Body of pancreas (tissue), 4 donors: Measurements from ENCODE around the gene POGZ. TPM values are rescaled to one million over a fixed set of nuclear protein-coding genes. Genes with fewer than 3 reads are reported as not detected.
"Not testable (repeated sequence)": the region's sequence is repeated elsewhere in the genome, so short reads cannot be mapped to it uniquely, and the experiment has no call there.

Experiments used
- ATAC-seq: fragments of 150-250 bp; one replicate; pipeline ENCODE4 v1.9.1; 2016
- DNase-seq, 4 donors: peaks; one replicate each; pipeline ENCODE4 v3.0.0-alpha.2; 2019
- H3K27ac ChIP-seq, 4 donors: fragments of 200-600 bp; sonication (generic); 1 replicate in 3 of 4; 2 replicates in 1 of 4; pipeline versions ENCODE4 v1.5.1 to v1.6.1; 2016 to 2019; ENCODE audit warnings: mild to moderate bottlenecking in 1 of 4, mixed read lengths in 1 of 4, moderate library complexity in 1 of 4
- H3K27me3 ChIP-seq, 2 donors: fragments of 200-600 bp; sonication (generic); one replicate each; pipeline ENCODE4 v1.6.0; 2016; ENCODE audit warnings: mild to moderate bottlenecking in 1 of 2
- H3K36me3 ChIP-seq, 2 donors: fragments of 200-600 bp; sonication (generic); replicated peaks in 1 of 2; 2 replicates each; pipeline ENCODE4 v1.5.1; 2016; ENCODE audit warnings: low read depth in 2 of 2; ENCODE audit not compliant: insufficient read depth in 1 of 2
- H3K4me1 ChIP-seq: fragments of 200-600 bp; sonication (generic); one replicate; pipeline ENCODE4 v1.6.0; 2016
- H3K4me3 ChIP-seq, 2 donors: fragments of 200-600 bp; sonication (generic); 1 replicate in 1 of 2; 2 replicates in 1 of 2; pipeline ENCODE4 v1.5.1; 2016 to 2019
- H3K9me3 ChIP-seq, 3 donors: fragments of 200-600 bp; sonication (generic); 1 replicate in 2 of 3; 2 replicates in 1 of 3; pipeline ENCODE4 v1.5.1; 2016
- POLR2A ChIP-seq, 3 donors: fragments of 450-650 bp; IDR thresholded peaks; one replicate each; pipeline ENCODE4 v1.6.1; 2016; ENCODE audit warnings: antibody characterized with exemption in 3 of 3, mild to moderate bottlenecking in 2 of 3
- WGBS, 2 donors: methylation state at CpG; one replicate each; pipeline ENCODE4 v1.1.5; 2017; 5-methylcytosine and 5-hydroxymethylcytosine counted together
- intact Hi-C: fragments of 100-400 bp; cut with DNase I; formaldehyde crosslinking; loops from one replicate; pipeline ENCODE4 v1.15.1; 2023
- total RNA-seq, 2 donors: library from RNA; depleted of rRNA; stranded (reverse); fragments of >200 nt; gene quantifications; one replicate each; pipeline ENCODE4 v1.1.0, GENCODE V29; 2016
- TF ChIP-seq, protein P1 (sequence below), 7 experiments: fragments of 450-650 bp in 4 of 7; fragments of 200-600 bp in 3 of 7; sonication (generic) in 3 of 7; IDR thresholded peaks; one replicate each; pipeline ENCODE4 v1.5.1; 2016 to 2019; ENCODE audit warnings: antibody characterized with exemption in 7 of 7

Gene POGZ
- total RNA-seq, 2 donors from 2014 or later: 29.8 to 76.8 TPM

DNA sequence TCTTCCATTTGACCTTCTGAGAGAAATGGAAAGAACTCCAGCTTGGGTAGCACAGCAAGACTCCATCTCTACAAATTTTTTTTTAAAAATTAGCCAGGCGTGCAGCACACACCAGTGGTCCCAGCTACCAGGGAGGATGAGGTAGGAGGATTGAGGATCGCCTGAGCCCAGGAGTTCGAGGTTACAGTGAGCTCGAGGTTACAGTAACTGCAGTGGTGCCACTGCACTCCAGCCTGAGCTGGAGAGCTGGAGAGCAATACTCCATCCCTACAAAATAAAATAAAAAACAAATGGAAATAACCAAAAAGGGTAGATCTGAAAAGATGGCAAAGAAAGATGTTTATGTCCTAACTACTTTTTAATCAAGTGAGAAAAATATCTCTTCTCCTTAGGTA is 14.5 kb downstream of the POGZ start:
- intact Hi-C loops: loop anchor here (10.0 kb wide), 1 partner anchor 290 kb away; no protein-coding TSS in a partner anchor

DNA sequence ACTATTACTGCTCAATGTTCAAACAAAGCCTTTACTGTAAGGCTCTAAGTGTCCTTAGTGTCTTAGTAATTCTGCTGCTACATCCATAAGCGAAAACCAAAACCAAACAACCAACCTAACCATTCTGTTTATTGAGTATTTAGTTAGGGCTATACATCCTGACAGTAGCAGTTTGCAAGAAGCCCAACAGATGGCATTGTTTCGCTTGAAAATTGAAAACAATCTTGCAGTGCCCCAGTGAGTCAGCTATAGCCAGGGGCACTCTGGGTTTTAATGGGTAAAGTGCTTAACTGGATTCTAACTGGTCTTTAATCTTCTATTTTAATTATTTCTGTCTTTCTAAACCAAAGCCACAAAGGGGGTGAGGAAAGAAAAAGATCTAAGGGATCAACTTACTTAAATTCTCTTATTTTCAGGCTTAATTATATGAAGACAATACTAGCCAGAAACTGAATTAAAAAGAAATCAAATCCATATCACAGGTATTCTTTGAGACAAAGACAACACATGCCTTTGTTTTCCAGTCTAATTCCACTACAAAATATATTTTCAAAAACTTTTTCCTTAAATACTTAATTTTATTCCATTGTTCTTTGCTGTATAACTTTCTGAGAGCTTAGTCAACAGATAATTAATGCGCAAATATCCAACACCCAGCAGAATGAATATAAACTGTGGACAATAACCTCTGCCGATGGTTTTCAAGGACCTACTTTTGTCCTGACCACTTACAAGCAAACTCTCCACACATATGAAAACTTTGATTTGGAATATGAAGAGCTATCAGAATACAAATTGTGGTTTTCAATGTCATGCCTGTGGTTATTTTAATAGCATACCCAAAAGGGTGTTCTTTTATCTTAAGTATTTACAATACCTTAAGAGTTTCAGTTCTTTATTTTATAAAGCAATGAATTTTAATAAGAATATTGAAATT is 15.2 kb downstream of the POGZ start:
- peak; percentile 86 for ATAC-seq
- Histone ChIP-seq H3K27me3 (no peaks in the 10 kb centered on the region), H3K9me3 (no peaks in the 10 kb centered on the region), H3K27ac (no peak overlapping the region), H3K4me1 (peaks cover 5% of the 10 kb centered on the region), H3K36me3 (peaks cover 0 to 2% of the 10 kb centered on the region in 2 donors), H3K4me3 (no peak overlapping the region)
- TF ChIP-seq POLR2A (IDR thresholded peaks at IDR 0.05): no peak
- TF ChIP-seq, protein P1, sequence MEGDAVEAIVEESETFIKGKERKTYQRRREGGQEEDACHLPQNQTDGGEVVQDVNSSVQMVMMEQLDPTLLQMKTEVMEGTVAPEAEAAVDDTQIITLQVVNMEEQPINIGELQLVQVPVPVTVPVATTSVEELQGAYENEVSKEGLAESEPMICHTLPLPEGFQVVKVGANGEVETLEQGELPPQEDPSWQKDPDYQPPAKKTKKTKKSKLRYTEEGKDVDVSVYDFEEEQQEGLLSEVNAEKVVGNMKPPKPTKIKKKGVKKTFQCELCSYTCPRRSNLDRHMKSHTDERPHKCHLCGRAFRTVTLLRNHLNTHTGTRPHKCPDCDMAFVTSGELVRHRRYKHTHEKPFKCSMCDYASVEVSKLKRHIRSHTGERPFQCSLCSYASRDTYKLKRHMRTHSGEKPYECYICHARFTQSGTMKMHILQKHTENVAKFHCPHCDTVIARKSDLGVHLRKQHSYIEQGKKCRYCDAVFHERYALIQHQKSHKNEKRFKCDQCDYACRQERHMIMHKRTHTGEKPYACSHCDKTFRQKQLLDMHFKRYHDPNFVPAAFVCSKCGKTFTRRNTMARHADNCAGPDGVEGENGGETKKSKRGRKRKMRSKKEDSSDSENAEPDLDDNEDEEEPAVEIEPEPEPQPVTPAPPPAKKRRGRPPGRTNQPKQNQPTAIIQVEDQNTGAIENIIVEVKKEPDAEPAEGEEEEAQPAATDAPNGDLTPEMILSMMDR (IDR thresholded peaks at IDR 0.05): peak in 6 of 7 experiments; percentile 42 to 75 (median 72)
- peak; percentile 68 to 78 (median 74) for DNase-seq
- intact Hi-C loops: loop anchor here (10.0 kb wide), 1 partner anchor 291 kb away; no protein-coding TSS in a partner anchor
- 36 to 37% methylated on average over 4 of the region's 4 CpGs for WGBS, 2 donors

More for the DNA sequence above, 14.5 kb downstream of the POGZ start:
- Histone ChIP-seq H3K36me3 (peaks cover 0 to 2% of the 10 kb centered on the region in 2 donors), H3K4me3 (no peak overlapping the region), H3K27me3 (no peaks in the 10 kb centered on the region), H3K4me1 (peaks cover 5% of the 10 kb centered on the region), H3K9me3 (no peaks in the 10 kb centered on the region), H3K27ac (no peak overlapping the region)
- DNase-seq (no peak), ATAC-seq (no peak)
- 67 to 71% methylated on average over 4 of the region's 4 CpGs for WGBS, 2 donors
- TF ChIP-seq, protein P1 (IDR thresholded peaks at IDR 0.05): no peak
- no peak for TF ChIP-seq POLR2A (IDR thresholded peaks at IDR 0.05)

DNA sequence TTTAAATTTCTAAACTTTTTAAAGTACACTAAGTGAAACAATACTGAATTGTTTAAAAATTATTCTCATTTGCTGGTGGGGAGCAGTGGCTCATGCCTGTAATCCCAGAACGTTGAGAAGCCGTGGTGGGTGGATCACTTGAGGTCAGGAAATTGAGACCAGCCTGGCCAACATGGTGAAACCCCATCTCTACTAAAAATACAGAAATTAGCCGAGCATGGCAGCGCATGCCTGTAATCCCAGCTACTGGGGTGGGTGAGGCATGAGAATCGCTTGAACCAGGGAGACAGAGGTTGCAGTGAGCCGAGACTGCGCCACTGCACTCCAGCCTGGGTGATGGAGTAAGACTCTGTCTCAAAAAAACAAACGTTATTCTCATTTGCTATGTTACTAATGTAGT is 21.9 kb downstream of the POGZ start:
- H3K27ac ChIP-seq, intact Hi-C loops, H3K4me1 ChIP-seq, ATAC-seq, H3K36me3 ChIP-seq, DNase-seq, H3K27me3 ChIP-seq, H3K9me3 ChIP-seq, H3K4me3 ChIP-seq: not testable (repeated sequence)
- WGBS, 2 donors: 70% methylated on average over 8 of the region's 8 CpGs

DNA sequence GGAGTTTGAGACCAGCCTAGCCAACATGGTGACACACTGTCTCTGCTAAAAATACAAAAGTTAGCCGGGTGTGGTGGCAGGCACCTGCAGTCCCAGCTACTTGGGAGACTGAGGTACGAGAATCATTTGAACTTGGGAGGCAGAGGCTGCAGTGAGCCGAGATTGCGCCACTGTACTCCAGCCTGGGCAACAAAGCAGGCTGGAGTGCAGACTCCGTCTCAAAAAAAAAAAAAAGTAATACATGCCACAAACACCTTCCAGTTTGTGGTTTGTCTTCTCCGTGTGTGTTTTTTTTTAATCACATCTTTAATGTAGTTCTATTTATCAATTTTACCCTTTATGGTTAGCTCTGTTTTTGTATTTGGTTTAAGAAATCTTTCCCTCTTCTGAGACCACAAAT is 22.3 kb downstream of the POGZ start:
- WGBS, 2 donors: 72 to 78% methylated on average over 6 of the region's 6 CpGs
- Histone ChIP-seq H3K36me3 (peaks cover 2 to 7% of the 10 kb centered on the region in 2 donors), H3K4me1 (no peaks in the 10 kb centered on the region), H3K27ac (no peak overlapping the region), H3K4me3 (no peak overlapping the region), H3K9me3 (no peaks in the 10 kb centered on the region), H3K27me3 (no peaks in the 10 kb centered on the region)
- TF ChIP-seq, protein P1 (IDR thresholded peaks at IDR 0.05): no peak
- no peak for TF ChIP-seq POLR2A (IDR thresholded peaks at IDR 0.05)
- no peak for ATAC-seq
- no peak for DNase-seq
- intact Hi-C loops: no loop called here

DNA sequence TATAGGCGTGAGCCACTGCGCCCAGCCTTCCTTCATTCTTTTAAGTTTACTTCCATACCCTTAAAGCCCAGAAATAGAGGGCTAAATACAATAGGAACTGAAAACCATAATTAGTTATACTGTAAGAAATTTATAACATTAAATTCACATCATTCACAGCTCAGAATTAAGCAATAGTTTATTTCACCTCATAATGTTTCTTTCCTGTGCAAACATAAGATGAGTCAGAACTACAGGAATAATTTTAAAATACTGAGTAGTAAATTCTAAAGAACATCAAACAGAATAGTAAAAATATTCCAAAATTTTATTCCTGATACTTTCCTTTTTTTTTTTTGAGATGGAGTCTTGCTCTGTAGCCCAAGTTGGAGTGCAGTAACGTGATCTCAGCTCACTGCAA is 24.1 kb downstream of the POGZ start:
- TF ChIP-seq, protein P1 (IDR thresholded peaks at IDR 0.05): no peak
- no peak for TF ChIP-seq POLR2A (IDR thresholded peaks at IDR 0.05)
- Histone ChIP-seq H3K4me1 (no peaks in the 10 kb centered on the region), H3K27ac (peak overlapping the region in 1 of 4 donors; percentile 21), H3K4me3 (no peak overlapping the region), H3K36me3 (peaks cover 4 to 7% of the 10 kb centered on the region in 2 donors), H3K27me3 (no peaks in the 10 kb centered on the region), H3K9me3 (no peaks in the 10 kb centered on the region)
- ATAC-seq: no peak
- no peak for DNase-seq
- intact Hi-C loops: no loop called here
- WGBS, 2 donors: 92 to 94% methylated on average over 3 of the region's 3 CpGs

DNA sequence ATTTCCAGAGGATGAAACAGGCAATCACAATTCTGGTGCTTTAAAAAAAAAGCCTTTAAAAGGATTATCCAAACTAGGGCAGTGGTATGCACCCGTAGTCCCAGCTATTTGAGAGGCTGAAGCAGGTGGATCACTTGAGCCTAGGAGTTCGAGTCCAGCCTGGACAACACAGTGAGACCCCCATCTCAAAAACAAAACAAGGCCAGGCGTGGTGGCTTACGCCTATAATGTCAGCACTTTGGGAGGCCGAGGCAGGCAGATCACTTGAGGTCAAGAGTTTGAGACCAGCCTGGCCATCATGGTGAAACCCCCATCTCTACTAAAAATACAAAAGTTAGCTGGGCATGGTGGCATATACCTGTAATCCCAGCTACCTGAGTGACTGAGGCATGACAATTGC is 25.5 kb downstream of the POGZ start:
- peaks cover 7 to 11% of the 10 kb centered on the region in 2 donors for H3K36me3 ChIP-seq
- H3K27me3 ChIP-seq, ATAC-seq, DNase-seq, intact Hi-C loops, H3K4me3 ChIP-seq, H3K27ac ChIP-seq, H3K4me1 ChIP-seq, H3K9me3 ChIP-seq: not testable (repeated sequence)
- 86 to 98% methylated on average over 5 of the region's 5 CpGs for WGBS, 2 donors
